M059J (cell line): ENCODE data around the gene TARS3. TPM values are rescaled to one million over a fixed set of nuclear protein-coding genes. Genes with fewer than 3 reads are reported as not detected.

Experiments
- DNase-seq: peaks from one replicate; pipeline ENCODE4 v3.0.0-alpha.2; 2012; ENCODE audit warnings: low read depth
- total RNA-seq: library from RNA; depleted of rRNA; stranded (reverse); fragments of >200 nt; shearing (Covaris generic); gene quantifications from 2 replicates; pipeline ENCODE4 v1.2.3, GENCODE V29; 2014; rRNA removed

TARS3 gene
- total RNA-seq, 1 experiment from 2014 or later, result 3.0 TPM

DNA sequence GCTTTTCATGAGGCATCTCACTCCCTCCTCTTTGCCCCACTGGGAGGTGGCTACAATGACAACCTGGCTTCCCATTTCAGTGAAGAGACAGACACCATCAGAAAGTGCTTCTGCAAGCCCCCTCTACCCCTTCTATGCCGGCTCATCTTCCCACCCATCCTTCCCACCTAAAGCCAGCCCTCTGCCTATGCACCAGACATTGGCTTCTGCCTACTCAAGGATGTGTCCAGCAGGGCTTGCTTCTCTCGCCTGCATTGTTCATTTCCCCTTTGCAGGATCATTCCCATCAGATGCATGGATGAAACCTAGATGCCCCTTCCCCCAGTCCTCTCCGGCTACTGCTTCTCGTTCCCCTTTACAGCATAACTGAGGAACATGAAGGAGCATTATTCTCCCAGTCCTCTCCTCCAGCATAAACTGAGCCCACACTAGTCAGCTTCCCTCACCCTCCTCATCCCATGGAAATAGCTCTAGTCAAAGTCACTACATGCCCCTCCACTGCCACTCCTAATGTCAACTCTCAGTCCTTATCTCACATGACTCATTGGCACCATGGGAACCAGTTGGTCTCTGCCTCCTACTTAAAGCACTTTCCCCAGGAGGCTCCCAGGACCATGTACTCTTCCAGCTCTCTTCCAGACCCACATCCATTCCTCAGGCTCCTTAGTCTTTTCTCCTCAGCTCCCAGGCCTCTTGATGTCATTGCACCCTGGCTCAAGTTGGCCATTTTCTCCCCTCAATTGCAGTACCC lies 120.0 kb downstream of the TARS3 start:
- peak; percentile 20 for DNase-seq

Other genes starting within 250 kb of the TARS3 start
- gene PCSK6, start 234.8 kb downstream of the TARS3 start, total RNA-seq, result not detected in 2 replicates
- 30.4 and 34.2 TPM in 2 replicates for gene TM2D3, start 72.1 kb downstream of the TARS3 start, total RNA-seq
- not detected in 2 replicates for gene OR4F6, start 79.0 kb upstream of the TARS3 start, total RNA-seq
- gene OR4F15, start 87.7 kb upstream of the TARS3 start, total RNA-seq, result not detected in 2 replicates